ENCODE data around the gene PPP1CB. TPM values are rescaled to one million over a fixed set of nuclear protein-coding genes. Genes with fewer than 3 reads are reported as not detected.

The PPP1CB gene
- total and polyA plus RNA-seq, 2 experiments from 2014 or later: 161 to 269 TPM

DNA sequence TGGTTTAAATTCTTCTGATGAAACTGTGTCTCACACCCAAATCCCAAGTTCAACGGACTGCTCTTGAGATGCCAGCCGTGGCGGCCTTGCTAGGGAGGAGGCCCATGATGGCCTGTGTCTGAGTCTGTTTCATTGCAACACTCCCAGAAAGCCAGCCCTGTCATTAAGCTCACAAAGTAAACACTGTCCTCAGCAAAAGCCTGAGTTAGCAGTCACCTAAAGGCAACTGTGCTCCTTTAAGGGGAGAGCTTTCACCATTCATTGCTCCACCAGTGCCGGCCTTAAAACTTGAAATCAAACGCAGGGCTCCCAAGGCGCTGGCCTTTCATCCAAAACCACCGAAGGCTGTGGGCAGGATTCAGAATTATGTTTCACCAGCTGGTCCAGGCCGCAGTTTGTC, 42.5 kb upstream of the PPP1CB start:
- 31% methylated on average over 8 of the region's 8 CpGs for WGBS (ENCODE audit: low lambda C conversion rate, missing lambda C conversion rate)
- H3K27ac ChIP-seq: peak overlapping the region; percentile 83
- DNase-seq (ENCODE audit: low spot score): peak; percentile 81
- no peaks in the 10 kb centered on the region for H3K36me3 ChIP-seq (replicated peaks; ENCODE audit: insufficient read depth, low read depth)
- H2AFZ ChIP-seq: no peak overlapping the region
- H3K4me1 ChIP-seq (ENCODE audit: insufficient read depth): peaks cover 13% of the 10 kb centered on the region
- H3K9me2 ChIP-seq (replicated peaks; ENCODE audit: insufficient read depth): no peaks in the 10 kb centered on the region
- no peak for TF ChIP-seq EZH2phosphoT487 (IDR thresholded peaks at IDR 0.05; ENCODE audit: low read depth, severe bottlenecking, unreplicated experiment)
- TF ChIP-seq, protein P1, sequence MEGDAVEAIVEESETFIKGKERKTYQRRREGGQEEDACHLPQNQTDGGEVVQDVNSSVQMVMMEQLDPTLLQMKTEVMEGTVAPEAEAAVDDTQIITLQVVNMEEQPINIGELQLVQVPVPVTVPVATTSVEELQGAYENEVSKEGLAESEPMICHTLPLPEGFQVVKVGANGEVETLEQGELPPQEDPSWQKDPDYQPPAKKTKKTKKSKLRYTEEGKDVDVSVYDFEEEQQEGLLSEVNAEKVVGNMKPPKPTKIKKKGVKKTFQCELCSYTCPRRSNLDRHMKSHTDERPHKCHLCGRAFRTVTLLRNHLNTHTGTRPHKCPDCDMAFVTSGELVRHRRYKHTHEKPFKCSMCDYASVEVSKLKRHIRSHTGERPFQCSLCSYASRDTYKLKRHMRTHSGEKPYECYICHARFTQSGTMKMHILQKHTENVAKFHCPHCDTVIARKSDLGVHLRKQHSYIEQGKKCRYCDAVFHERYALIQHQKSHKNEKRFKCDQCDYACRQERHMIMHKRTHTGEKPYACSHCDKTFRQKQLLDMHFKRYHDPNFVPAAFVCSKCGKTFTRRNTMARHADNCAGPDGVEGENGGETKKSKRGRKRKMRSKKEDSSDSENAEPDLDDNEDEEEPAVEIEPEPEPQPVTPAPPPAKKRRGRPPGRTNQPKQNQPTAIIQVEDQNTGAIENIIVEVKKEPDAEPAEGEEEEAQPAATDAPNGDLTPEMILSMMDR (IDR thresholded peaks at IDR 0.05; ENCODE audit: poor library complexity): no peak
- no peak for TF ChIP-seq EZH2 (IDR thresholded peaks at IDR 0.05; ENCODE audit: borderline replicate concordance)
- no peaks in the 10 kb centered on the region for H3K9me3 ChIP-seq (ENCODE audit: low read depth)
- peak overlapping the region; percentile 30 for H3K4me2 ChIP-seq
- H3K79me2 ChIP-seq: no peaks in the 10 kb centered on the region
- H4K20me1 ChIP-seq (ENCODE audit: insufficient read depth, poor library complexity, severe bottlenecking): no peaks in the 10 kb centered on the region
- no peak overlapping the region for H3K4me3 ChIP-seq
- no peaks in the 10 kb centered on the region for H3K27me3 ChIP-seq

DNA sequence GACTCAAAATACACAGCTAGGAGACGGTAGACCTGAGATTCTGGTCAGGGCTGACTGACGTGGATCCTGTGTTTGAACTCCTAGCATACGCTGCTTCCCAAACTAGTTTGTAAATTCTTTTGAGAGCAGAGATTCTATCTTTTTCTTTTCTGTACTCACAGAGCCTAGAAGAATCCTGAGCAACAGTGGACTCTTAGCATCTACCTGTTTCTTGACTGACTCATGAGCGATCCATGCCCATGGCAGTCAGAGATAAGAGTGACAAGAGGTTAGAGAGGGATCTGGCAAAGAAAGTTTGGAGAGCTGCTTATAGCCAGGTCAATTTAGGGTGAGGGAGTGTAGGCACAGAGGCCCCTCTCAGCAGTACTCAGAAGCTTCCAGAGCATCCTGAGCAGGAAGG, 41.1 kb upstream of the PPP1CB start:
- no peaks in the 10 kb centered on the region for H3K79me2 ChIP-seq
- H3K27ac ChIP-seq: peak overlapping the region; percentile 83
- WGBS (ENCODE audit: low lambda C conversion rate, missing lambda C conversion rate): 81% methylated on average over 4 of the region's 4 CpGs

DNA sequence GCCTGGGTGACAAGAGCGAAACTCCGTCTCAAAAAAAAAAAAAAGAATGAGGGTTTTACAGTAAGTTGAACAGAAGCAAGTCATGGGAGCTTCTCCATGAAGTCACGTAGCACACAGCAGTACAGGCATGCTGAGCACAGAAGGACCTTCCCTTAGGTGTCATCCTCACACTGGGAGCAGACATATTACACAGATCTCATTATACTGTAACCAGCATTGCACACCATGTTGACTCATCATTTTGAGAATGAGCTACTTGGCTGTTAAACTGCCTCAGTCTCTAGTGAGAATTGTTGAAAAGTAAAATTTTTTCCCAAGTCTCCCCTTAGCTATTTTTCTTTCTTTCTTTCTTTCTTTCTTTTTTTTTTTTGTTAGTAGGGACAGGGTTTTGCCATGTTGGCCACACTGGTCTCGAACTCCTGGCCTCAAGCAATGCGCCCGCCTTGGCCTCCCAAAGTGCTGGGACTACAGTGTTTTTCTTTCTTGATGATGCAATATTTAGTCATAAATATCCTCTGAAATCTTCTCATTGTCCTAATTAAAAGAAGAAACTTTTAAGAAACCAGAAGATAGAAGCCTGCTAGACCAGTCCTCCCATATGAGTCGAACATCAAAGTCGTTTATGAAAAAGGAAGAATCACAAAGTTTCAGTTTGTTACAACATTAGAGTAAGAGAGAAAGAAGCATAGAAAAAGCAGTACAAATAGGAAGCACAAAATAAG, 37.9 kb upstream of the PPP1CB start:
- H3K9me2 ChIP-seq (replicated peaks; ENCODE audit: insufficient read depth): no peaks in the 10 kb centered on the region
- H3K4me2 ChIP-seq: no peak overlapping the region
- no peaks in the 10 kb centered on the region for H4K20me1 ChIP-seq (ENCODE audit: insufficient read depth, poor library complexity, severe bottlenecking)
- no peak overlapping the region for H3K4me3 ChIP-seq
- H3K79me2 ChIP-seq: no peaks in the 10 kb centered on the region
- no peaks in the 10 kb centered on the region for H3K27me3 ChIP-seq
- TF ChIP-seq EZH2 (IDR thresholded peaks at IDR 0.05; ENCODE audit: borderline replicate concordance) (no peak), EZH2phosphoT487 (IDR thresholded peaks at IDR 0.05; ENCODE audit: low read depth, severe bottlenecking, unreplicated experiment) (no peak)
- TF ChIP-seq, protein P1 (IDR thresholded peaks at IDR 0.05; ENCODE audit: poor library complexity): no peak
- DNase-seq (ENCODE audit: low spot score): no peak
- H3K9me3 ChIP-seq (ENCODE audit: low read depth): no peaks in the 10 kb centered on the region
- 95% methylated on average over 8 of the region's 8 CpGs for WGBS (ENCODE audit: low lambda C conversion rate, missing lambda C conversion rate)
- H3K36me3 ChIP-seq (replicated peaks; ENCODE audit: insufficient read depth, low read depth): no peaks in the 10 kb centered on the region
- no peak overlapping the region for H3K27ac ChIP-seq
- peaks cover 28% of the 10 kb centered on the region for H3K4me1 ChIP-seq (ENCODE audit: insufficient read depth)
- no peak overlapping the region for H2AFZ ChIP-seq

More for the DNA sequence above, 41.1 kb upstream of the PPP1CB start:
- TF ChIP-seq, protein P1 (IDR thresholded peaks at IDR 0.05; ENCODE audit: poor library complexity): no peak
- TF ChIP-seq EZH2 (IDR thresholded peaks at IDR 0.05; ENCODE audit: borderline replicate concordance): no peak
- H3K9me3 ChIP-seq (ENCODE audit: low read depth): no peaks in the 10 kb centered on the region
- no peak overlapping the region for H3K4me3 ChIP-seq
- peaks cover 13% of the 10 kb centered on the region for H3K4me1 ChIP-seq (ENCODE audit: insufficient read depth)
- H2AFZ ChIP-seq: no peak overlapping the region
- H4K20me1 ChIP-seq (ENCODE audit: insufficient read depth, poor library complexity, severe bottlenecking): no peaks in the 10 kb centered on the region
- H3K4me2 ChIP-seq: no peak overlapping the region
- H3K36me3 ChIP-seq (replicated peaks; ENCODE audit: insufficient read depth, low read depth): no peaks in the 10 kb centered on the region
- H3K27me3 ChIP-seq: no peaks in the 10 kb centered on the region
- no peak for DNase-seq (ENCODE audit: low spot score)
- no peaks in the 10 kb centered on the region for H3K9me2 ChIP-seq (replicated peaks; ENCODE audit: insufficient read depth)

All from hepatocyte (in vitro differentiated cells).